Measurements from ENCODE around the gene ERVFRD-1.

DNA sequence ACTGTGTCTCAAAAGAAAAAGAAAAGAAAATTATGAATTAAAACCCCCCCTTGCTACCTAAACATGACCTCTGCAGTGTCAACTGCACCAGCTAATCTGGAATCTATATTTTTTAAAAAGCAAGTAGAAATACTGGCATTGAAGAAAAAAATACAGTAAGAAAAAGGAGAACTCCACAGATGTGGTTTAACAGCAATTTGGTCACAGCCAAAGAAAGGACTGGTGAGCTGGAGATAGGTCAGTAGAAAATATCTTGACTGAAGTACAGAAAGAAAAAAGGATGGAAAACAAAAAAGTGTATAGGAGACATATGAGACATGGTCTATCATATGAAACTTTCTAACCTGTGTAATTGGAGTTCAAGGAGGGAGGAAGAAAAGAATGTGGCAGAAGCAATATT is 44.1 kb upstream of the ERVFRD-1 start:
- TF ChIP-seq EZH2phosphoT487 (IDR thresholded peaks at IDR 0.05; ENCODE audit: insufficient read depth, low read depth): no peak
- TF ChIP-seq EZH2 (IDR thresholded peaks at IDR 0.05; ENCODE audit: insufficient read depth, poor library complexity, severe bottlenecking): no peak

Measured in GM23248 (cell line).